Left lung (tissue), 10 donors: ENCODE measurements around the gene APRT. TPM values are rescaled to one million over a fixed set of nuclear protein-coding genes. Genes with fewer than 3 reads are reported as not detected.

Experiments used
- ATAC-seq: fragments of 200-7000 bp; cut with Tn5 transposase; one replicate; pipeline ENCODE4 v1.9.1; 2020; ENCODE audit warnings: moderate library complexity
- DNase-seq, 4 donors: peaks; one replicate each; pipeline ENCODE4 v3.0.0-alpha.2; 2013 to 2020
- H3K27ac ChIP-seq, 2 donors: fragments of 200-600 bp; sonication (generic) in 1 of 2; one replicate each; pipeline versions ENCODE4 v1.5.0 to v1.8.0; 2020 to 2021
- H3K27me3 ChIP-seq, 2 donors: fragments of 200-600 bp; sonication (generic) in 1 of 2; one replicate each; pipeline versions ENCODE4 v1.5.0 to v1.8.0; 2020 to 2021
- H3K36me3 ChIP-seq, 2 donors: fragments of 200-600 bp; sonication (generic) in 1 of 2; one replicate each; pipeline versions ENCODE4 v1.5.0 to v1.8.0; 2020 to 2021
- H3K4me1 ChIP-seq, 2 donors: fragments of 200-600 bp; one replicate each; pipeline ENCODE4 v1.8.0; 2021
- H3K4me3 ChIP-seq, 2 donors: fragments of 200-600 bp; sonication (generic) in 1 of 2; one replicate each; pipeline versions ENCODE4 v1.5.0 to v1.8.0; 2020 to 2021; ENCODE audit warnings: mild to moderate bottlenecking in 1 of 2
- H3K9me3 ChIP-seq, 2 donors: fragments of 200-600 bp; sonication (generic) in 1 of 2; one replicate each; pipeline versions ENCODE4 v1.5.0 to v1.8.0; 2020 to 2021
- intact Hi-C, 2 donors: fragments of 100-400 bp; cut with DNase I; formaldehyde crosslinking; loops; one replicate each; pipeline versions ENCODE4 v1.11.2 to v1.14.2; 2022
- polyA plus RNA-seq, 6 donors: library from polyadenylated mRNA; unstranded; fragments of 120-200 nt; gene quantifications; one replicate each; pipeline ENCODE4 v1.2.1, GENCODE V29; 2013; ENCODE audit not compliant: insufficient read length in 6 of 6
- total RNA-seq, 2 donors: library from RNA; stranded (reverse); fragmentation: NEBNext Ultra II Directional; extraction: Animal tissue kit (Norgen Biotek cat#: 25700); gene quantifications; one replicate each; pipeline ENCODE4 v1.2.1, GENCODE V29; 2021
- TF ChIP-seq, protein P1 (sequence below), 2 donors: fragments of 200-600 bp; sonication (generic) in 1 of 2; IDR thresholded peaks; one replicate each; pipeline versions ENCODE4 v1.5.0 to v1.8.0; 2021; ENCODE audit warnings: antibody characterized with exemption in 2 of 2
- donor health status: DM: no; HTN: yes; CAD: no.
- donor health status: DM: no; HTN: no; CAD: no.

The APRT gene
- total and polyA plus RNA-seq, 8 donors, result 69.9 to 161 (median 96.8) TPM

DNA sequence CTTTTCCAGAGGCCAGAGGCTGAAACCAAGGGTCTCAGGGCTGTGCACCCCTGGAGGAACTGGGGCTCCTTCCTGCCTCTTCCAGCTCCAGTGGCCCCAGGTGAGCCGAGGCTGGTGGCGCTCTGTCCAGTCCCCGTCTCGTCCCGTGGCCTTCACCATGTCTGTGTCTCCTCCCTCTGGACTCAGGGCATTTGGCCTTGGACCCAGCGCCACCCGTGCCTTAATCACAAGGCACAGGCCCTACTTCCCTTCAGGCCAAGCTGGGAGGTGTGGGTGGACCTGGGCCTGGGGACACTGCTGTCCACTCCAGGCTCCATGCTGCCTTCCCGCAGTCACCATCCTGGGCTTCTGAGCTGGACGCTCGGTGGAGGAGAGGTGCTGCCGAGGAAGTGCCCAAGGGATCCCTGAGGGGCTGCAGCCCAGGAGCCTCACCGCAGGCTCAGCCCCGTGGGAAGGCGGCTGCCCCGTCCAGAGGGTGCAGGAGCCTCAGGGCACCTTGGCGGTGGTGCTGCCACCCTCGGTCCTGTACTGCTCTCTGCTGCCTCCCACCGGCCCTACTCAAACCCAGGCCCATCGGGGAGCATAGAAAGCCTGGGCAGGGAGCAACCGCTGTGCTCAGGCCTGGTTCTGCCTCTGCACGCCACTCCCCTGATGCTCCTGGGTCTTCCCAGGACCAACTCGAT, 9.6 kb upstream of the APRT start:
- Histone ChIP-seq H3K36me3 (peaks cover 0 to 68% of the 10 kb centered on the region in 2 donors), H3K27me3 (no peaks in the 10 kb centered on the region), H3K4me1 (no peaks in the 10 kb centered on the region), H3K4me3 (no peak overlapping the region), H3K9me3 (no peaks in the 10 kb centered on the region), H3K27ac (no peak overlapping the region)
- TF ChIP-seq, protein P1, sequence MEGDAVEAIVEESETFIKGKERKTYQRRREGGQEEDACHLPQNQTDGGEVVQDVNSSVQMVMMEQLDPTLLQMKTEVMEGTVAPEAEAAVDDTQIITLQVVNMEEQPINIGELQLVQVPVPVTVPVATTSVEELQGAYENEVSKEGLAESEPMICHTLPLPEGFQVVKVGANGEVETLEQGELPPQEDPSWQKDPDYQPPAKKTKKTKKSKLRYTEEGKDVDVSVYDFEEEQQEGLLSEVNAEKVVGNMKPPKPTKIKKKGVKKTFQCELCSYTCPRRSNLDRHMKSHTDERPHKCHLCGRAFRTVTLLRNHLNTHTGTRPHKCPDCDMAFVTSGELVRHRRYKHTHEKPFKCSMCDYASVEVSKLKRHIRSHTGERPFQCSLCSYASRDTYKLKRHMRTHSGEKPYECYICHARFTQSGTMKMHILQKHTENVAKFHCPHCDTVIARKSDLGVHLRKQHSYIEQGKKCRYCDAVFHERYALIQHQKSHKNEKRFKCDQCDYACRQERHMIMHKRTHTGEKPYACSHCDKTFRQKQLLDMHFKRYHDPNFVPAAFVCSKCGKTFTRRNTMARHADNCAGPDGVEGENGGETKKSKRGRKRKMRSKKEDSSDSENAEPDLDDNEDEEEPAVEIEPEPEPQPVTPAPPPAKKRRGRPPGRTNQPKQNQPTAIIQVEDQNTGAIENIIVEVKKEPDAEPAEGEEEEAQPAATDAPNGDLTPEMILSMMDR (IDR thresholded peaks at IDR 0.05), result no peak
- intact Hi-C loops, result no loop called here
- ATAC-seq, result no peak
- no peak for DNase-seq

DNA sequence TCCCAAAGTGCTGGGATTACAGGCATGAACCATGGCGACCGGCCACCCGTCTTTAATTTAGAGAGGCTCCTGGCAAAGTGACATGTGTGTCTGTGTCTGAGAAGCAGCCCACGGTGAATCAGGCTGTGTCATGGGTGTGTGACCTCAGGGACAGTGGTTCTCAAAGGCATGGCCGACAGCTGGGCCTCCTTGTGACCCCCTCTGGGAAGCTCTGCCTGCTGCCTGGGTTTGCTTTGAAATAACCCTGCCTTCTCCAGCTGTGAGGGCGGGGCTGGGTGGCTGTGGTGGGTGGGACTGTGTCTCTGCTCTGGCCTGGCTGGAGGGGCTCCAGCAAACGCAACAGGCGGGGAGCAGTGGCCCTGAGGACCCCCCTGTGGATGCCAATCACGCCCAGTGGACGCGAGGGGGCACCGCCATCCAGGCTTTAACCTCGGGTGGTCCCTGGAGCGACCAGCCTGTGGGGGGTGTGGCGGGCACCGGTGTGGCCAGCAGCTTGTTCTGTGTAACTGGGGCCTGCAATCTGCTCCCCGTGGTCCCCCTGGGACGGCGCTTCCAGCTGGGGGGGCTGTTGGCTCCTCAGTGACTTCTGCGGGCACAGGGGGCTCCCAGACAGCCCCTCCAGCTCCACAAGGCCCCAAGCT, 8.8 kb upstream of the APRT start:
- no peak for DNase-seq
- intact Hi-C loops, result no loop called here
- no peaks in the 10 kb centered on the region for H3K4me1 ChIP-seq

DNA sequence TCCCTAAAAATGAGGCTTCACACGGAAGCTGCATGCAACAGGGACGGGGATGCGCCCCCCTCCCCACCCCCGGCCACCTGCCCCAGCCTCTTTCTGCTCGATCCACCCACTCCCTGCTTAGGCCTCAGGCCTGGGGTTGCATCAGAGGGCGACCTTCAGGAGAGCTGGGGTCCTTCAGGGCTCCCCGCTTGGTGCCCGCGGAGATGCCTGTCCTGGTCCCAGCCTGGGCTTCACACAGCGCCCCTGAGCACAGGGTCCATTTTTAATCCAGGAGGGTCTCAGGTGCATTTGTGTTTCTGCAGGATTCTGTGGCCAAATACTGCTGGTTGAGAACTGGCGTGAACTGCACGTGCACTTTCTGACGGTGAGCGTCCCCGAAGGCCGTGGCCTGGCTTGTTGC, 7.4 kb upstream of the APRT start:
- Histone ChIP-seq H3K36me3 (peaks cover 0 to 56% of the 10 kb centered on the region in 2 donors), H3K27me3 (no peaks in the 10 kb centered on the region), H3K4me1 (no peaks in the 10 kb centered on the region), H3K9me3 (no peaks in the 10 kb centered on the region), H3K4me3 (no peak overlapping the region), H3K27ac (no peak overlapping the region)
- no peak for DNase-seq
- intact Hi-C loops, result no loop called here
- TF ChIP-seq, protein P1 (IDR thresholded peaks at IDR 0.05), result no peak
- ATAC-seq, result no peak

More for the DNA sequence above, 8.8 kb upstream of the APRT start:
- TF ChIP-seq, protein P1 (IDR thresholded peaks at IDR 0.05), result no peak
- H3K36me3 ChIP-seq, result peaks cover 0 to 63% of the 10 kb centered on the region in 2 donors
- no peak overlapping the region for H3K27ac ChIP-seq
- H3K9me3 ChIP-seq, result no peaks in the 10 kb centered on the region
- no peak for ATAC-seq
- no peaks in the 10 kb centered on the region for H3K27me3 ChIP-seq
- no peak overlapping the region for H3K4me3 ChIP-seq

DNA sequence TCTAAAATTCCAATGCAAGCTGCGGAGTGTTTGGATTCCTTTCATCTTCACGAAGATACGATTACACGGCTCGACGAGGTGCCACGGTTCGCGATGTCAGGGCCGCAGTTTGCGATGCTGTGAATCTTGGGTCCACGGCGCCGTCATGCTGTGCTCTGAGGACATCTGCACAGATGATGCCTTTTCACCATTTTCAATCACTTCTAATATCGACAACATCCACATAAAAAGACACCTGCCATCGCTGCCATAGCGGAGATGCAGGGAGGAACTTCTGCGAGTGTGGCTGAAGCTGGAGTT, 6.8 kb upstream of the APRT start:
- no peak overlapping the region for H3K27ac ChIP-seq
- no peaks in the 10 kb centered on the region for H3K27me3 ChIP-seq
- intact Hi-C loops, result no loop called here
- H3K4me1 ChIP-seq, result no peaks in the 10 kb centered on the region
- H3K9me3 ChIP-seq, result no peaks in the 10 kb centered on the region
- peaks cover 0 to 51% of the 10 kb centered on the region in 2 donors for H3K36me3 ChIP-seq
- ATAC-seq (no peak), DNase-seq (no peak)
- H3K4me3 ChIP-seq, result no peak overlapping the region
- TF ChIP-seq, protein P1 (IDR thresholded peaks at IDR 0.05), result no peak

DNA sequence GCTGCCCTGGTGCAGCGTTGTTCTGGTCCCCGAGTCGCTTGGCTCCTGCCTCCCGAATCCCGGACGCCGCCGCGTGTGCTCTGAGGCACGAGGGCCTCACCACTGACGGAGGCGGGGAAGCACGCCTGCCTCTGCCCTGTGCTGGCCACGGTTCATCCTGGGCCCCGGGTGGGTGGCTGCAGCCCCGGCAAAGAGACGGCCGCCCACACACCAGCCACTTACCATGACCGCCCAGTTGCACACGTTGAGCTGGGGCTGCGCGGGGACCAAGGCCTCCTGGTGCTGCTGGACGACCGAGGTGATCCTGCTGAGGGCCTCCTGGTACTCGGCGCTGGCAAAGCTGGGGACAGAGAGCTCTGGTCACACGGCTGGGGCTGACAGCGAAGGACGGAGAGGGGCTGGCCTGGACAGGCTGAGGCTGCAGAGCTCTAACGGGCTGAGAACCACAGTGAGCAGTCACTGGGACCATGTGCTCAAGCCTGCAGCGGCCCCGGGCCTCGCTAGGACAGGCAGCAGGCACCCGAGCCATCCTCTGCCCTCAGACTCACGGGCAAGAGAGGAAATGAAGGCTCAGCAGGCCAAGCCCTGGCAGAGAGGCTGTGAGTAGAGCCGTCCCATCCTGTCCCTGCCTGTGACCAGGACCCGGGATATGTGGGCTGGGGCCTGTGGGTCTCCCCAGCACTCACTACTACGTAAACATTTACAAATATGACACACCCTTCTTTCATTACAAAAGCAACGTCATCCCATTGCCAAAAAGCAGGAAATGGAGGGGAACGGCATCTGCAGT, 6.3 kb upstream of the APRT start:
- no peaks in the 10 kb centered on the region for H3K9me3 ChIP-seq
- DNase-seq (no peak), ATAC-seq (no peak)
- no peaks in the 10 kb centered on the region for H3K27me3 ChIP-seq
- peaks cover 0 to 48% of the 10 kb centered on the region in 2 donors for H3K36me3 ChIP-seq
- no peak overlapping the region for H3K4me3 ChIP-seq
- H3K4me1 ChIP-seq, result peaks cover 0 to 5% of the 10 kb centered on the region in 2 donors
- H3K27ac ChIP-seq, result no peak overlapping the region
- TF ChIP-seq, protein P1 (IDR thresholded peaks at IDR 0.05), result no peak
- intact Hi-C loops, result no loop called here
